Breast epithelium (tissue), 4 donors: ENCODE data around the gene KCNIP4. TPM values are rescaled to one million over a fixed set of nuclear protein-coding genes. Genes with fewer than 3 reads are reported as not detected.

Source experiments
- DNase-seq, 2 donors: peaks; one replicate each; pipeline ENCODE4 v3.0.0-alpha.2; 2019; ENCODE audit warnings: low spot score in 2 of 2
- H3K27ac ChIP-seq, 2 donors: fragments of 200-600 bp; sonication (generic) in 1 of 2; one replicate each; pipeline ENCODE4 v1.5.1; 2016 to 2019; ENCODE audit warnings: mild to moderate bottlenecking in 1 of 2
- H3K27me3 ChIP-seq, 2 donors: fragments of 200-600 bp; sonication (generic) in 1 of 2; one replicate each; pipeline versions ENCODE4 v1.5.1 to v1.6.0; 2017 to 2019; ENCODE audit warnings: control low read depth in 1 of 2, mild to moderate bottlenecking in 1 of 2
- H3K36me3 ChIP-seq: fragments of 200-600 bp; one replicate; pipeline ENCODE4 v1.5.1; 2019
- H3K4me1 ChIP-seq, 2 donors: fragments of 200-600 bp; sonication (generic); one replicate each; pipeline ENCODE4 v1.5.1; 2016 to 2019; ENCODE audit warnings: control low read depth in 1 of 2
- H3K4me3 ChIP-seq, 3 donors: fragments of 200-600 bp; sonication (generic); 1 replicate in 2 of 3; 2 replicates in 1 of 3; pipeline ENCODE4 v1.5.1; 2016 to 2019; ENCODE audit warnings: mild to moderate bottlenecking in 3 of 3, moderate library complexity in 2 of 3
- H3K9me3 ChIP-seq, 2 donors: fragments of 200-600 bp; sonication (generic) in 1 of 2; one replicate each; pipeline ENCODE4 v1.5.1; 2016 to 2019; ENCODE audit warnings: control low read depth in 1 of 2
- CTCF ChIP-seq, 3 donors: fragments of 450-650 bp; IDR thresholded peaks; one replicate each; pipeline ENCODE4 v1.5.1; 2016 to 2017; ENCODE audit warnings: antibody characterized with exemption in 3 of 3, mild to moderate bottlenecking in 3 of 3, moderate library complexity in 3 of 3
- POLR2A ChIP-seq: fragments of 450-650 bp; IDR thresholded peaks from one replicate; pipeline ENCODE4 v1.6.1; 2016; ENCODE audit warnings: antibody characterized with exemption, mild to moderate bottlenecking, moderate library complexity
- POLR2AphosphoS5 ChIP-seq, 3 donors: sonication (generic); formaldehyde crosslinking; IDR thresholded peaks; one replicate each; pipeline ENCODE4 v1.6.1; 2017; ENCODE audit warnings: antibody characterized with exemption in 3 of 3
- intact Hi-C: fragments of 100-400 bp; cut with DNase I; formaldehyde crosslinking; loops from one replicate; pipeline ENCODE4 v1.15.1; 2023; ENCODE audit warnings: low total_unique reads
- total RNA-seq, 3 donors: library from RNA; depleted of rRNA; stranded (reverse); fragments of >200 nt; gene quantifications; one replicate each; pipeline ENCODE4 v1.1.0, GENCODE V29; 2016

Gene KCNIP4
- total RNA-seq, 3 donors from 2014 or later, result 0.44 to 0.66 TPM; not detected in 1

DNA sequence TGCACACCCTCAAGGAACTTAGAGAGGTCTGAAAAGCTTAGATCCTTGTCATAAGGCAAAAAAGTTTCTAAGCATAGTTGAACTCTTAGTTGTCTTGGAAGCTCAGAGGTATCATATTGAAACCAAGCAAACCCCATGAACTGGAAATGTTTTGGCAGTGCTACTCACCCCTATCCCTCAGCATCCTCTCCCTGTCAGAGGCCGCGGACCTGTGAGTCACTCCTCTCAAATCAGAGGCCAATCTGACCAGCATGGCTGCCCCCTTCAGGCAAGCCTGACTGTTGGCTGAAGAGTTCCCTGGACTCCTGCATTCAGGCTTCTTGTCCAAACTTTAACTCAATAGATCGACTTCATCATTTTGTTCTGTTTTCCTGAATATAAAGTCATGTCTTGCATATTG is 69.4 kb downstream of the KCNIP4 start:
- no peaks in the 10 kb centered on the region for H3K4me1 ChIP-seq
- no peaks in the 10 kb centered on the region for H3K27me3 ChIP-seq
- TF ChIP-seq CTCF (IDR thresholded peaks at IDR 0.05) (no peak), POLR2A (no peak)
- no peak overlapping the region for H3K4me3 ChIP-seq
- no peaks in the 10 kb centered on the region for H3K9me3 ChIP-seq
- no peaks in the 10 kb centered on the region for H3K36me3 ChIP-seq
- intact Hi-C loops, result no loop called here
- no peak overlapping the region for H3K27ac ChIP-seq
- no peak for DNase-seq

DNA sequence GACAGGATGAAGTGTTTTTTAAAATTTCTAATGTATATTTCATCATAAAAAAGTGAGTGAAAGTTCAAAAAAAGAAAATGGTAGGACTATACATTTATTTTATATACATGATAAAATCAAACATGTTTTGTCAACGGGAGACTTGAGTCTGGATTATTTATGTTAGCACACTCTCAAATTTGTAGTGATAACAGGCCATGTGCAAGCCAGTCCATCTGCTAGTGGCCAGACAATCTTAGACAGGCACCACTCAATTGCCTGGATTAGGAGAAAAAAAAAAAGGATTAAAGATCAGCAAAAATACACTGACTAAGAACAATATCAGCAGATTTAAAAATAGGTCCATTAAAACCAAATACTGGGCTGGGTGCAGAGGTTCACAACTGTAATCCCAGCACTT is 71.9 kb downstream of the KCNIP4 start:
- no peak overlapping the region for H3K4me3 ChIP-seq
- H3K27ac ChIP-seq, result no peak overlapping the region
- intact Hi-C loops, result no loop called here
- no peaks in the 10 kb centered on the region for H3K36me3 ChIP-seq
- no peak for DNase-seq
- H3K9me3 ChIP-seq, result no peaks in the 10 kb centered on the region
- H3K4me1 ChIP-seq, result no peaks in the 10 kb centered on the region
- no peak for TF ChIP-seq POLR2A
- TF ChIP-seq CTCF (IDR thresholded peaks at IDR 0.05), result no peak
- no peak for TF ChIP-seq POLR2AphosphoS5 (IDR thresholded peaks at IDR 0.05)
- no peaks in the 10 kb centered on the region for H3K27me3 ChIP-seq

DNA sequence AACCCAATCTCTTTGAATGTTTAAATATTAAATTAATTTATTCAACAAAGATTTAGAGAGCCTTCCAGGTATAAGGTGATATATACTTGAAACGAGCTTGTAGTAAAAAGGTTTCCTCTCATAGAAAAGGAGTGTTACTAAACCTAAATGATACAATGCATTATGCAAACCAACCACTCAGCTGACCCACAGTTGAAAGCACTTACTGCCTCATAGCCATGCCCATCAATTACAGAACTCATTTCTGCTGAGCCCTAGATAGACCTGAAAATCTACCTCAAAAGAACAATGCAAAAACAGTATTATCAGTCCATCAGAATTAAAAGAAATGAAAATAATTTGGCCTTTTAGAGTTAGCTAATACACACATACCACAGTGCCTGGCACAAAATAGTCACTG is 75.4 kb downstream of the KCNIP4 start:
- no peak overlapping the region for H3K27ac ChIP-seq
- DNase-seq, result no peak
- intact Hi-C loops, result no loop called here
- no peaks in the 10 kb centered on the region for H3K9me3 ChIP-seq
- no peaks in the 10 kb centered on the region for H3K36me3 ChIP-seq
- no peak overlapping the region for H3K4me3 ChIP-seq
- TF ChIP-seq CTCF (IDR thresholded peaks at IDR 0.05), result no peak
- no peak for TF ChIP-seq POLR2A
- no peak for TF ChIP-seq POLR2AphosphoS5 (IDR thresholded peaks at IDR 0.05)
- H3K4me1 ChIP-seq, result no peaks in the 10 kb centered on the region
- no peaks in the 10 kb centered on the region for H3K27me3 ChIP-seq

DNA sequence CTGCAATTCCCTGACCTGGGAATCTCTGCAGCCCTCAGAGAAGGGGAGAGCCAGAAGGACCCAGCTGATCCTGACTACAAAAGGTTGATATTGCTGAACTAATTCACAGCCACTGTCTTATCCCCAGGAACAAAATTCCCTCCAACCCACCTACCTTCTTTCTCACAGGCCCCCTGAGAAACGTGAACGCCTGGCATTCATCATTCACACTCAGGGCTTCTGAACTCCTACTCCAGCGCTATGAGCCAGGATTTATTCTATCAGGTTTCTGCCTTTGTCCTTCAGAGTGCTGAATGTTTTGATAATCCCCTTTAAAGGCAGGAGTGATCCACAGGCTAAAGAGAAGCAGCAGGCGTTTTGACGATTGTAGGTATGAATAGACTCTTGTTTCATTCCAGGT is 76.5 kb downstream of the KCNIP4 start:
- no peaks in the 10 kb centered on the region for H3K9me3 ChIP-seq
- H3K27ac ChIP-seq, result no peak overlapping the region
- no peak overlapping the region for H3K4me3 ChIP-seq
- no peak for DNase-seq
- H3K27me3 ChIP-seq, result no peaks in the 10 kb centered on the region
- no peaks in the 10 kb centered on the region for H3K36me3 ChIP-seq
- H3K4me1 ChIP-seq, result no peaks in the 10 kb centered on the region
- intact Hi-C loops, result no loop called here
- TF ChIP-seq CTCF (IDR thresholded peaks at IDR 0.05), result no peak

- Histone ChIP-seq H3K27me3 (no peaks in the 10 kb centered on the region), H3K36me3 (no peaks in the 10 kb centered on the region), H3K4me1 (no peaks in the 10 kb centered on the region), H3K9me3 (no peaks in the 10 kb centered on the region), H3K27ac (no peak overlapping the region), H3K4me3 (no peak overlapping the region)
- intact Hi-C loops, result no loop called here
- no peak for DNase-seq
- TF ChIP-seq CTCF (IDR thresholded peaks at IDR 0.05) (no peak), POLR2A (no peak), POLR2AphosphoS5 (IDR thresholded peaks at IDR 0.05) (no peak)
Observed at GRCh38 chr4:21869978-21870745, 78.4 kb downstream of the KCNIP4 start.
